Measurements from ENCODE around the gene MEF2A.

MEF2A gene

DNA sequence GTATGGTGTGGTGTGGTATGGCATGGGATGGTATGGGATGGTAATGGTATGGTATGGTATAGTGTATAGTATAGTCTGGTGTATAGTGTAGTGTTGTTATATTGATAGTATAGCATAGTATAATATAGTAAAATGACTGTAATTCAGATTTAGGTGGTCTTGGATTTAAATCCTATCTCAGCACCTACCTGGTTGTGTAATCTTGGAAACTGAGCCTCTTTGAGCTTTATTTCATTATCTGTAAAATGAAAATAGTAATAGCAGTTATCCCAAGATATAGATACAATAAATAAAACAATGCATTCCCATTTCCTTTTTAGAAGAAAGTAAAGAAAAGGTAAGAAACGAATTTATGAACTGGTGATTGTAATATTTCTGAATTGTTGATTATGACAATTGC lies 27.5 kb upstream of the MEF2A start:
- Histone ChIP-seq H3K27ac (ENCODE audit: extremely low read depth, low read depth, low read length) (no peak overlapping the region), H3K4me3 (ENCODE audit: low read depth, low read length) (no peak overlapping the region), H3K9me3 (ENCODE audit: control insufficient read depth, insufficient read depth, low read depth, low read length) (0 out of 2 replicates have a peak, but pooled peaks cover 2% of the 10 kb centered on the region), H3K4me1 (ENCODE audit: control insufficient read depth, insufficient read depth, low read length) (no peaks in the 10 kb centered on the region), H3K36me3 (ENCODE audit: control insufficient read depth in 2 of 2, insufficient read depth in 1 of 2, low read length in 2 of 2) (no peaks in the 10 kb centered on the region)
- ChIA-PET POLR2A (interaction anchor here (0.6 kb wide), 1 partner anchor 195 kb away, joined by 3 read pairs; the partner anchor contains the start of gene LYSMD4), CTCF (no interaction called here)
- TF ChIP-seq, protein P1, sequence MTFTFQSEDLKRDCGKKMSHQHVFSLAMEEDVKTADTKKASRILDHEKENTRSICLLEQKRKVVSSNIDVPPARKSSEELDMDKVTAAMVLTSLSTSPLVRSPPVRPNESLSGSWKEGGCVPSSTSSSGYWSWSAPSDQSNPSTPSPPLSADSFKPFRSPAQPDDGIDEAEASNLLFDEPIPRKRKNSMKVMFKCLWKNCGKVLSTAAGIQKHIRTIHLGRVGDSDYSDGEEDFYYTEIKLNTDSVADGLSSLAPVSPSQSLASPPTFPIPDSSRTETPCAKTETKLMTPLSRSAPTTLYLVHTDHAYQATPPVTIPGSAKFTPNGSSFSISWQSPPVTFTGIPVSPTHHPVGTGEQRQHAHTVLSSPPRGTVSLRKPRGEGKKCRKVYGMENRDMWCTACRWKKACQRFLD (tag by site-specific recombination; IDR thresholded peaks at IDR 0.05) = no peak
- no peak for TF ChIP-seq ZFP41 (tag by site-specific recombination; IDR thresholded peaks at IDR 0.05; ENCODE audit: borderline replicate concordance)
- no peak for TF ChIP-seq KLF1 (tag by site-specific recombination; IDR thresholded peaks at IDR 0.05)
- TF ChIP-seq ZNF404 (tag by site-specific recombination; IDR thresholded peaks at IDR 0.05) = no peak
- no peak for TF ChIP-seq ZNF785 (tag by site-specific recombination; IDR thresholded peaks at IDR 0.05)
- TF ChIP-seq, protein P2, sequence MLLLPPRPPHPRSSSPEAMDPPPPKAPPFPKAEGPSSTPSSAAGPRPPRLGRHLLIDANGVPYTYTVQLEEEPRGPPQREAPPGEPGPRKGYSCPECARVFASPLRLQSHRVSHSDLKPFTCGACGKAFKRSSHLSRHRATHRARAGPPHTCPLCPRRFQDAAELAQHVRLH (tag by site-specific recombination; IDR thresholded peaks at IDR 0.05) = no peak
- no peak for TF ChIP-seq HOXD13 (CRISPR knock-in tag; IDR thresholded peaks at IDR 0.05; ENCODE audit: borderline replicate concordance)
- no peak for TF ChIP-seq ZNF146 (tag by site-specific recombination; IDR thresholded peaks at IDR 0.05)
- no peak for TF ChIP-seq OVOL3 (tag by site-specific recombination; IDR thresholded peaks at IDR 0.05)

DNA sequence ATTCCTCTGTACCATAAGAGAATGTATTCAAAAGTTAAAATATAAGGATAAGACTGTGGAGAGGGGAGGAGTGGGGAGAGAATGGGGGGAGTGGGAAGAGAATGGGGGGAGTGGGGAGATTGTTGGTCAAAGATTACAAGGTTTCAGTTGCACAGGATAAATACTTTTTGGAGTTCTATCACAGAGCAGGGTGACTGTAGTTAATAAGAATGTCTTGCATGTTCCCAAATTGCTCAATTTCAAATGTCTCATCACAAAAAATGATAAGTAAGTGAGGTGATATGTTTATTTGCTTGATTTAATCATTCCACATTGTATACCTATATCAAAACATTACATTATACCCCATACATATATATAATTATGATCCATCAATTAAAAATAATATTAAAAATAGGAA lies 23.0 kb upstream of the MEF2A start:
- no peak for TF ChIP-seq OSR2 (tag by site-specific recombination; IDR thresholded peaks at IDR 0.05)
- TF ChIP-seq ZNF610 (tag by site-specific recombination; IDR thresholded peaks at IDR 0.05; ENCODE audit: borderline replicate concordance) = no peak
- no peak for TF ChIP-seq ZNF146 (tag by site-specific recombination; IDR thresholded peaks at IDR 0.05)
- TF ChIP-seq MEIS1 (CRISPR knock-in tag; IDR thresholded peaks at IDR 0.05; ENCODE audit: borderline replicate concordance) = no peak
- TF ChIP-seq, protein P1 (tag by site-specific recombination; IDR thresholded peaks at IDR 0.05) = no peak
- Histone ChIP-seq H3K36me3 (ENCODE audit: control insufficient read depth in 2 of 2, insufficient read depth in 1 of 2, low read length in 2 of 2) (no peaks in the 10 kb centered on the region), H3K9me3 (ENCODE audit: control insufficient read depth, insufficient read depth, low read depth, low read length) (no peaks in the 10 kb centered on the region), H3K27ac (ENCODE audit: extremely low read depth, low read depth, low read length) (no peak overlapping the region), H3K4me3 (ENCODE audit: low read depth, low read length) (no peak overlapping the region), H3K4me1 (ENCODE audit: control insufficient read depth, insufficient read depth, low read length) (no peaks in the 10 kb centered on the region)
- ChIA-PET POLR2A (no interaction called here), CTCF (no interaction called here)

DNA sequence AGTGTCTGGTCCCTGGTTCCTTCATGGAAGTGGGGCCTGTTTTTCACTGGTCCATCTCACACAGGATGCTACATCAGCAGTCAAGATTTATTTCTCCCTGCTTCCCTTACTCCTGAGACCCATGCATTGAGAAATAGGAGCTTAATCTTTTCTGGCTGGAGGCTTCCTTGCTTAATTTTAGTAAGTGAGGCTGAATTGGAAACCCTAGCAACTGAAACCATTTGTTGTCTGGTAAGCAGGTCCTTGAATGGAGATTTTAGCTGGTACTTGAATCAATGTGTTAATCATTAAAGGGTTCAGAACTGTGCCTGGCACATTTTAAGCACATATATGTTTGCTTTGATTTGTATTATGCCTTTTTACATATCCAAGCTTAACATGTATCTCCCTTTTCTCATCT lies 20.2 kb upstream of the MEF2A start:
- Histone ChIP-seq H3K4me1 (ENCODE audit: control insufficient read depth, insufficient read depth, low read length) (no peaks in the 10 kb centered on the region), H3K27ac (ENCODE audit: extremely low read depth, low read depth, low read length) (no peak overlapping the region), H3K4me3 (ENCODE audit: low read depth, low read length) (no peak overlapping the region), H3K36me3 (ENCODE audit: control insufficient read depth in 2 of 2, insufficient read depth in 1 of 2, low read length in 2 of 2) (no peaks in the 10 kb centered on the region), H3K9me3 (ENCODE audit: control insufficient read depth, insufficient read depth, low read depth, low read length) (no peaks in the 10 kb centered on the region)
- TF ChIP-seq ZNF10 (tag by site-specific recombination; IDR thresholded peaks at IDR 0.05) = no peak
- no peak for TF ChIP-seq SETDB1 (IDR thresholded peaks at IDR 0.05; ENCODE audit: insufficient read length, low read length)
- no peak for TF ChIP-seq ZNF132 (tag by site-specific recombination; IDR thresholded peaks at IDR 0.05; ENCODE audit: borderline replicate concordance)
- ChIA-PET POLR2A (no interaction called here), CTCF (interaction anchor here (2.8 kb wide), 1 partner anchor 158 kb away, joined by 14 read pairs; no protein-coding TSS in a partner anchor)

DNA sequence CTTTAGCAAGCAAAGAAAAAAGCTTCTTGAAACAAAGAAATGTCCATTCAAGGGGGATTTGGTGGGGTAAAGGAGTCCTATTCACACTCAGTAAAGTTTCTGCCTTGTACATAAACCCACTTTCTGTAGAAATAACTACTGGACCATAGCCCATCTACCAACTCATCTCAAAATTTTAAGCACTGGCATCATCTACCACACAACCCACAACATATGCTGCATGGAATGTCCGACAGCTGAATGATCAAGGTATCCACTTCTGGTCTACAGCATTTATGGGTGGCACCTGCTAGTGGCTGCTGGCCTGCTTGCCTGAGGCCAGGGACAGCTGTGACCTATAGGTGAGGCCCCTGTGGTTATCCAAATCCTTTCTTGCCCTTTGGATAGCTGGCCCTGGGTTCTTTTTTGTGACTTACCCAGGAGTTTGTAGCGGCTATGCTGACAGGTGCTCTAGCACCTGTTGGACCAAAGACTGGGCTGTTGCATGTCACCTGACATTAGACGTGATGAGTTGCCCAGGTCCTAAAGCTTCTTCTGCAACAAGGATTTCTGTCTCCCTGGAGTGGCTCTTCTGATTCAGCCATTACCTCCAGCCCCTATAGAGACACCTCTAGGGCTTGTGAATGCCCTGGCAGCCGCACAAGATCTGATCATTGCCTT lies 19.2 kb upstream of the MEF2A start:
- CTCF ChIA-PET = interaction anchor here (0.6 to 2.8 kb wide), 5 partner anchors 15 to 1034 kb away, joined by 3 to 14 read pairs (median 4); no protein-coding TSS in a partner anchor
- Histone ChIP-seq H3K9me3 (ENCODE audit: control insufficient read depth, insufficient read depth, low read depth, low read length) (no peaks in the 10 kb centered on the region), H3K27ac (ENCODE audit: extremely low read depth, low read depth, low read length) (no peak overlapping the region), H3K36me3 (ENCODE audit: control insufficient read depth in 2 of 2, insufficient read depth in 1 of 2, low read length in 2 of 2) (no peaks in the 10 kb centered on the region), H3K4me1 (ENCODE audit: control insufficient read depth, insufficient read depth, low read length) (no peaks in the 10 kb centered on the region), H3K4me3 (ENCODE audit: low read depth, low read length) (no peak overlapping the region)
- peak; percentile 55; the same call in 1 of the 2 replicates for TF ChIP-seq MZF1 (tag by site-specific recombination; IDR thresholded peaks at IDR 0.05; ENCODE audit: borderline replicate concordance)
- TF ChIP-seq, protein P3, sequence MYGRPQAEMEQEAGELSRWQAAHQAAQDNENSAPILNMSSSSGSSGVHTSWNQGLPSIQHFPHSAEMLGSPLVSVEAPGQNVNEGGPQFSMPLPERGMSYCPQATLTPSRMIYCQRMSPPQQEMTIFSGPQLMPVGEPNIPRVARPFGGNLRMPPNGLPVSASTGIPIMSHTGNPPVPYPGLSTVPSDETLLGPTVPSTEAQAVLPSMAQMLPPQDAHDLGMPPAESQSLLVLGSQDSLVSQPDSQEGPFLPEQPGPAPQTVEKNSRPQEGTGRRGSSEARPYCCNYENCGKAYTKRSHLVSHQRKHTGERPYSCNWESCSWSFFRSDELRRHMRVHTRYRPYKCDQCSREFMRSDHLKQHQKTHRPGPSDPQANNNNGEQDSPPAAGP (tag by site-specific recombination; IDR thresholded peaks at IDR 0.05) = no peak
- TF ChIP-seq ZNF202 (tag by site-specific recombination; IDR thresholded peaks at IDR 0.05; ENCODE audit: borderline replicate concordance) = no peak
- peak; percentile 89 for TF ChIP-seq SCRT2 (tag by site-specific recombination; IDR thresholded peaks at IDR 0.05)
- TF ChIP-seq ZNF843 (tag by site-specific recombination; IDR thresholded peaks at IDR 0.05) = no peak
- peak; percentile 81 for TF ChIP-seq SCRT1 (tag by site-specific recombination; IDR thresholded peaks at IDR 0.05; ENCODE audit: borderline replicate concordance)
- POLR2A ChIA-PET = interaction anchor here (0.6 kb wide), 1 partner anchor 41 kb away, joined by 5 read pairs; no protein-coding TSS in a partner anchor

Measured in HEK293 (cell line).